HG03439 (cell line): Measurements from ENCODE around the gene TRIM40.

Experiments
- ATAC-seq: cut with Tn5 transposase; IDR thresholded peaks from one replicate; pipeline ENCODE4 v1.9.1; 2021; ENCODE audit warnings: mild to moderate bottlenecking, moderate library complexity; ENCODE audit not compliant: unreplicated experiment

TRIM40 gene

GRCh38 chr6:30147096-30147495, 11.2 kb downstream of the TRIM40 start:
- no peak for ATAC-seq

GRCh38 chr6:30149234-30149633, 13.3 kb downstream of the TRIM40 start:
- no peak for ATAC-seq

GRCh38 chr6:30149858-30150550, 14.1 kb downstream of the TRIM40 start:
- ATAC-seq, result no peak

- ATAC-seq, result no peak
Observed at GRCh38 chr6:30150671-30151395, 14.9 kb downstream of the TRIM40 start.

GRCh38 chr6:30151580-30151979, 15.6 kb downstream of the TRIM40 start:
- no peak for ATAC-seq

- no peak for ATAC-seq
Observed at GRCh38 chr6:30152016-30152673, 16.2 kb downstream of the TRIM40 start.

GRCh38 chr6:30152910-30153610, 17.1 kb downstream of the TRIM40 start:
- no peak for ATAC-seq

GRCh38 chr6:30154061-30154460, 18.1 kb downstream of the TRIM40 start:
- ATAC-seq, result no peak

GRCh38 chr6:30154709-30155519, 19.0 kb downstream of the TRIM40 start:
- ATAC-seq, result no peak

- ATAC-seq, result no peak
Observed at GRCh38 chr6:30155520-30156261, 19.8 kb downstream of the TRIM40 start.

- no peak for ATAC-seq
Observed at GRCh38 chr6:30156262-30156599, 20.3 kb downstream of the TRIM40 start.

- no peak for ATAC-seq
Observed at GRCh38 chr6:30156774-30157173, 20.8 kb downstream of the TRIM40 start.

GRCh38 chr6:30157581-30157980, 21.6 kb downstream of the TRIM40 start:
- ATAC-seq, result no peak

GRCh38 chr6:30157999-30158398, 22.1 kb downstream of the TRIM40 start:
- ATAC-seq, result no peak

GRCh38 chr6:30158475-30159040, 22.6 kb downstream of the TRIM40 start:
- ATAC-seq, result no peak

- ATAC-seq, result no peak
Observed at GRCh38 chr6:30160008-30160784, 24.3 kb downstream of the TRIM40 start.

GRCh38 chr6:30160785-30161531, 25.0 kb downstream of the TRIM40 start, which contains the start of gene TRIM10:
Gene TRIM10, minus strand, starts transcription at chr6:30161211. Its CDS starts 353 bp downstream, at chr6:30160858.
- ATAC-seq, result no peak
